Thoracic aorta (tissue), 2 donors: ENCODE measurements around the gene OASL. TPM values are rescaled to one million over a fixed set of nuclear protein-coding genes. Genes with fewer than 3 reads are reported as not detected.

Experiments
- ATAC-seq: fragments of 150-250 bp; one replicate; pipeline ENCODE4 v1.8.0; 2017; ENCODE audit warnings: low read depth; ENCODE audit not compliant: insufficient number of reproducible peaks, low FRiP score
- DNase-seq: peaks from one replicate; pipeline ENCODE4 v3.0.0-alpha.2; 2020; ENCODE audit warnings: low spot score
- H3K27ac ChIP-seq, 2 donors: fragments of 200-600 bp; sonication (generic); 1 replicate in 1 of 2; 2 replicates in 1 of 2; pipeline ENCODE4 v1.5.1; 2016; ENCODE audit warnings: mild to moderate bottlenecking in 2 of 2, moderate library complexity in 2 of 2
- H3K27me3 ChIP-seq: fragments of 200-600 bp; sonication (generic); replicated peaks from 2 replicates; pipeline ENCODE4 v1.6.0; 2016; ENCODE audit warnings: mild to moderate bottlenecking; ENCODE audit not compliant: insufficient read depth
- H3K36me3 ChIP-seq: fragments of 200-600 bp; sonication (generic); one replicate; pipeline ENCODE4 v1.5.1; 2016
- H3K4me1 ChIP-seq, 2 donors: fragments of 200-600 bp; sonication (generic); 1 replicate in 1 of 2; 2 replicates in 1 of 2; pipeline versions ENCODE4 v1.5.1 to v1.6.0; 2016; ENCODE audit warnings: low read depth in 2 of 2, mild to moderate bottlenecking in 1 of 2; ENCODE audit not compliant: control insufficient read depth in 1 of 2
- H3K4me3 ChIP-seq: fragments of 200-600 bp; sonication (generic); 2 replicates; pipeline ENCODE4 v1.5.1; 2016; ENCODE audit warnings: mild to moderate bottlenecking
- H3K9me3 ChIP-seq: fragments of 200-600 bp; sonication (generic); 2 replicates; pipeline ENCODE4 v1.5.1; 2016
- total RNA-seq, 2 donors: library from RNA; depleted of rRNA; stranded (reverse); fragments of >200 nt; gene quantifications; one replicate each; pipeline versions ENCODE4 v1.1.0 to v1.2.3, GENCODE V29; 2016
- TF ChIP-seq, protein P1 (sequence below): fragments of 200-600 bp; sonication (generic); IDR thresholded peaks from one replicate; pipeline ENCODE4 v1.5.1; 2019; ENCODE audit warnings: antibody characterized with exemption

OASL gene
- total RNA-seq, 2 donors from 2014 or later: 1.1 to 3.1 TPM

DNA sequence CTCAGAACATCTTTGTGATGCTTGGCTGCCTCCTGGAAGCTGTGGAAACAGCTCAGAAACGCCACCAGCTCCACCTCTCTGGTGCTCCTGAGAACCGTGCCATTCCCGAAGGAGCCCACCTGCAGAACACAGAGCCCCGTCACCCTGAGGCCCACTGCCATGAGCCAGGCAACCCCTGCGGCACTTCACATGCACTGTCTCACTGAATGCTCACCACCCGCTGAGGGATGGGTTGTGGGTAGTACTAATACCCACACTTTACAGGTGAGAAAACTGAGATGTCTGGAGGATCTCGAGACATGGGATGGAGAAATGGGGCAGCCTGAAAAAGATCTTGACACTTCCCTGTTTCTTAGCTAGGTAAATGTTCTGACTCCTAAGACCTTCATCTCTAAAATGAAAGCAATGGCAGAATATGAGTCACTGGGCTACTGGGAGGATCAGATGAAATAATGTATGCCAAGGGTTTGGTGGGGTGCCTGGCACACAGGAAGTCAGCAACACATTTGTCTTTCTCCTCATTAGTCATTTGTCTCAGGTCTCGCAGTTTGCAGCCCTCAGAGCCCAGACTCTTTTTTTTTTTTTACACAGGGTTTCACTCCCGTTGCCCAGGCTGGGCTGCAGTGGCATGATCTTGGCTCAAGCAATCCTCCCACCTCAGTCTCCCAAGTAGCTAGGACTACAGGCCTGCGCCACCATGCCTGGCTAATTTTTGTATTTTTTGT is 5.3 kb downstream of the OASL start:
- no peak overlapping the region for H3K27ac ChIP-seq
- TF ChIP-seq, protein P1, sequence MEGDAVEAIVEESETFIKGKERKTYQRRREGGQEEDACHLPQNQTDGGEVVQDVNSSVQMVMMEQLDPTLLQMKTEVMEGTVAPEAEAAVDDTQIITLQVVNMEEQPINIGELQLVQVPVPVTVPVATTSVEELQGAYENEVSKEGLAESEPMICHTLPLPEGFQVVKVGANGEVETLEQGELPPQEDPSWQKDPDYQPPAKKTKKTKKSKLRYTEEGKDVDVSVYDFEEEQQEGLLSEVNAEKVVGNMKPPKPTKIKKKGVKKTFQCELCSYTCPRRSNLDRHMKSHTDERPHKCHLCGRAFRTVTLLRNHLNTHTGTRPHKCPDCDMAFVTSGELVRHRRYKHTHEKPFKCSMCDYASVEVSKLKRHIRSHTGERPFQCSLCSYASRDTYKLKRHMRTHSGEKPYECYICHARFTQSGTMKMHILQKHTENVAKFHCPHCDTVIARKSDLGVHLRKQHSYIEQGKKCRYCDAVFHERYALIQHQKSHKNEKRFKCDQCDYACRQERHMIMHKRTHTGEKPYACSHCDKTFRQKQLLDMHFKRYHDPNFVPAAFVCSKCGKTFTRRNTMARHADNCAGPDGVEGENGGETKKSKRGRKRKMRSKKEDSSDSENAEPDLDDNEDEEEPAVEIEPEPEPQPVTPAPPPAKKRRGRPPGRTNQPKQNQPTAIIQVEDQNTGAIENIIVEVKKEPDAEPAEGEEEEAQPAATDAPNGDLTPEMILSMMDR: no peak
- no peaks in the 10 kb centered on the region for H3K27me3 ChIP-seq
- DNase-seq (no peak), ATAC-seq (no peak)
- no peaks in the 10 kb centered on the region for H3K9me3 ChIP-seq
- H3K4me3 ChIP-seq: no peak overlapping the region
- no peaks in the 10 kb centered on the region for H3K36me3 ChIP-seq
- peaks cover 0 to 1% of the 10 kb centered on the region in 2 donors for H3K4me1 ChIP-seq

DNA sequence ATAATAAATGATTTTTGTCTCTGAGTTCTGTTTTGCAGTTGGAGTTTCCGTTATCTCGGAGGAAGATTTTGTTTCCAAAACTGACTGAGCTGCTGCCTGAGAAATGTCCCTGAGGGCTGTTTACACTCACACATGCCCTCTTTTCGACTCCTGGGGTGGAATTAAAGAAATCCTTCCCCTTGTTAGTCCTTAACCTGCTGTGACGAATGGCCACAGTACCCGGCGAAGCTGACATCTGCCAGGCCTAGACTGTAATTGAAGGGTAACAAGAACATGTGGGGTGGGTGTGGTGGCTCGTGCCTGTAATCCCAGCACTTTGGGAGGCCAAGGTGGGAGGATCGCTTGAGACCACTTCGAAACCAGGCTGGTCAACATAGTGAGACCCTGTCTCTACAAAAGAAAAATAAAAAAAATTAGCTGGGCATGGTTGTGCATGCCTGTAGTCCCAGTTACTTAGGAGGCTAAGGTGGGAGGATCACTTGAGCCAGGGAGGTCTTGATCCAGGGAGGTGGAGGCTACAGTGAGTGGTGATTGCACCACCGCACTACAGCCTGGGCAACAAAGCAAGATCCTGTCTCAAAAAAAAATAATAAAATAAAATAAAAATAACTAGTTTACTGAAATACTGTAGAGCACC is 8.4 kb downstream of the OASL start:
- ATAC-seq: no peak
- Histone ChIP-seq H3K4me3 (no peak overlapping the region), H3K27ac (no peak overlapping the region), H3K4me1 (no peaks in the 10 kb centered on the region), H3K36me3 (no peaks in the 10 kb centered on the region), H3K27me3 (no peaks in the 10 kb centered on the region), H3K9me3 (no peaks in the 10 kb centered on the region)
- TF ChIP-seq, protein P1: no peak
- DNase-seq: no peak

DNA sequence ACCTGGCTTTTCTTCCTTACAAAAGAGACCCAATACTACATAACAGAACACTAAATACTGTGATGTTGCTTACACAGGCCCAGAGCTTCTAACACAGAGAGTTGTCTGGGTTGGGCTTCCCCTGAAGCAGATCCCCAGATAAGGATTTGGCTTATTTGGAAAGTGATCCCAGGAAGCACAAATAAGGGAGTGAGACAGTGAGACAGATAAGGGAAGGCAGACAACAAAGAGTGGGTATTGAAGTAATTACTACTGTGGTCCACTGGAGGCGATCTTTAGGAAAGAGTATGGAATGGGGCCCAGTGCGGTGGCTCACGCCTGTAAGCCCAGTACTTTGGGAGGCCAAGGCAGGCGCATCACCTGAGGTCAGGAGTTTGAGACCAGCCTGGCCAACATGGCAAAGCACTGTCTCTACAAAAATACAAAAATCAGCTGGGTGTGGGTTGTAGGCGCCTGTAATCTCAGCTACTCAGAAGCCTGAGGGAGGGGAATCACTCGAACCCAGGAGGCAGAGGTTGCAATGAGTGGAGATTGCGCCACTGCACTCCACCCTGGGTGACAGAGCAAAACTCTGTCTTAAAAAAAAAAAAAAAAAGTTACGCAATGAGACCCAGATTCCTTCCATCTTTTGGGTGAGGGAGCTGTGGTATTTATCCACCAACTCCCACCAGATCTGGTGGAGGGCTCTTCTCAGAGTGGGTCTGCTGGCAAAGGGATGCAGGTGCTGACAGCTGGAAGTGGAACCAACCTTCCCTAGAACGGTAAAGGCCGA is 12.6 kb downstream of the OASL start:
- no peaks in the 10 kb centered on the region for H3K9me3 ChIP-seq
- H3K36me3 ChIP-seq: no peaks in the 10 kb centered on the region
- no peak for DNase-seq
- no peak overlapping the region for H3K4me3 ChIP-seq
- no peak overlapping the region for H3K27ac ChIP-seq
- H3K27me3 ChIP-seq: no peaks in the 10 kb centered on the region
- ATAC-seq: no peak
- TF ChIP-seq, protein P1: no peak
- H3K4me1 ChIP-seq: no peaks in the 10 kb centered on the region

DNA sequence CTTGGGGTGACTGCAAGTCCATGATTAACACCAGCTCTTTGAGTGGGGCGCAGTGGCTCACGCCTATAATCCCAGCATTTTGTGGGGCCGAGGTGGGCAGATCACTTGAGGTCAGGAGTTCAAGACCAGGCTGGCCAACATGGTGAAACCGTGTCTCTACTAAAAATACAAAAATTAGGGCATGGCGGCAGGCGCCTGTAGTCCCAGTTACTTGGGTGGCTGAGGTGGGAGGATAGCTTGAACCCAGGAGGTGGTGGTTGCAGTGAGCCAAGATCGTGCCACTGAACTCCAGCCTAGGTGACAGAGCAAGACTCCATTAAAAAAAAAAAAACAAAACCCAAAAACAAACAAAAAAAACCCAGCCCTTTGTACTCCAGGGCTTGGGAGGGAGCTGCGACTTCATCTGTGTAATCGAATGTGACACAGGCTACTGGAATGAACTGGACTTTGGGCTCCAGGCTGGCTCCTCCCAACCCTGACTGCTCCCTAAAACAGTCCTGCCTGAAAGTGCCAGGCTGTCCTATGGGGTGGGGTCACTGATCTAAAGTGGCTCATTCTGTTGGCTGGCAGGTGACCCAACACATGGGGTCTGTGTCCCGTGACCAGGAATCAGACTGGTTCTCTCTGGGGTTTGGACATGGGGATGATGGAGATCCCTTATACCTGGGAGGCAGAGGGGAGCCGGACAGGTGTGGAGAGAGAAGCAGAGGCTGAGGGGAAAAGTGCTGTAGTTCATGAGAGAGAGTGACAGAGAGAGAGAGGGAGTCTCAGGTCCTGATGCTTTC is 13.4 kb downstream of the OASL start:
- Histone ChIP-seq H3K36me3 (no peaks in the 10 kb centered on the region), H3K4me3 (no peak overlapping the region), H3K9me3 (no peaks in the 10 kb centered on the region), H3K27me3 (no peaks in the 10 kb centered on the region), H3K4me1 (no peaks in the 10 kb centered on the region), H3K27ac (no peak overlapping the region)
- DNase-seq: no peak
- no peak for ATAC-seq
- TF ChIP-seq, protein P1: no peak
